ENCODE results near the gene DYRK3. TPM values are rescaled to one million over a fixed set of nuclear protein-coding genes. Genes with fewer than 3 reads are reported as not detected.

Gene DYRK3
- total and polyA plus RNA-seq, 10 of the 15 experiments (the other 5 are each of a cell fraction or from before 2014, with no cell fraction given), result 1.6 to 12.9 (median 10.3) TPM

GRCh38 chr1:206590025-206590758 lies 45.1 kb upstream of the DYRK3 start (continued):
- TF ChIP-seq CREM (IDR thresholded peaks at IDR 0.05; ENCODE audit: low read depth) (no peak; the same call in 1 of the 2 replicates), CTCF (IDR thresholded peaks at IDR 0.05 in 2 of 3, conservative IDR thresholded peaks at IDR 0.05 in 1 of 3; ENCODE audit: control insufficient read depth in 2 of 3, extremely low read depth in 1 of 3, insufficient read depth in 1 of 3, low read depth in 3 of 3, low read length in 3 of 3) (peak; percentile 38 to 58 (median 42); a peak in 5 of 6 replicates), ZNF217 (IDR thresholded peaks at IDR 0.05) (no peak), TCF12 (IDR thresholded peaks at IDR 0.05; ENCODE audit: low read depth, low read length) (no peak), KAT2A (conservative IDR thresholded peaks at IDR 0.05; ENCODE audit: control insufficient read depth, low read depth, low read length) (no peak), RCOR1 (conservative IDR thresholded peaks at IDR 0.05; ENCODE audit: low read depth, low read length) (no peak), EZH2 (IDR thresholded peaks at IDR 0.05; ENCODE audit: borderline replicate concordance, control insufficient read depth, low read depth, low read length) (no peak), CREB1 (IDR thresholded peaks at IDR 0.05; ENCODE audit: low read depth) (0 out of 2 replicates have a peak, but pooled peaks have one; percentile 48), SP1 (IDR thresholded peaks at IDR 0.05; ENCODE audit: low read depth, low read length) (no peak), JUND (IDR thresholded peaks at IDR 0.05; ENCODE audit: low read depth, low read length) (no peak), NR2C1 (IDR thresholded peaks at IDR 0.05) (no peak), SMAD5 (IDR thresholded peaks at IDR 0.05; ENCODE audit: low read depth) (no peak), ZBED1 (IDR thresholded peaks at IDR 0.05; ENCODE audit: borderline replicate concordance) (peak; percentile 28; the same call in 1 of the 2 replicates), STAT3 (IDR thresholded peaks at IDR 0.05; ENCODE audit: low read depth, low read length) (no peak), LARP7 (IDR thresholded peaks at IDR 0.05) (no peak), RUNX3 (IDR thresholded peaks at IDR 0.05; ENCODE audit: low read length) (peak; percentile 93), RB1 (IDR thresholded peaks at IDR 0.05; ENCODE audit: borderline replicate concordance) (no peak), TARDBP (IDR thresholded peaks at IDR 0.05; ENCODE audit: borderline replicate concordance) (no peak), FOXM1 (IDR thresholded peaks at IDR 0.05; ENCODE audit: low read depth, low read length) (0 out of 2 replicates have a peak, but pooled peaks have one; percentile 52), CBFB (IDR thresholded peaks at IDR 0.05; ENCODE audit: low read depth) (peak; percentile 52; the same call in 1 of the 2 replicates), STAT1 (conservative IDR thresholded peaks at IDR 0.05) (no peak), RAD21 (IDR thresholded peaks at IDR 0.05; ENCODE audit: insufficient read depth, low read depth, low read length) (0 out of 2 replicates have a peak, but pooled peaks have one; percentile 26), ATF3 (IDR thresholded peaks at IDR 0.05; ENCODE audit: borderline replicate concordance, extremely low read depth, low read depth, low read length) (no peak), YBX1 (IDR thresholded peaks at IDR 0.05) (no peak), ZNF24 (IDR thresholded peaks at IDR 0.05) (no peak), KLF5 (IDR thresholded peaks at IDR 0.05; ENCODE audit: partially characterized antibody) (no peak), BMI1 (IDR thresholded peaks at IDR 0.05; ENCODE audit: borderline replicate concordance) (no peak), TAF1 (IDR thresholded peaks at IDR 0.05; ENCODE audit: borderline replicate concordance, low read depth, low read length) (no peak), POLR2A (IDR thresholded peaks at IDR 0.05; ENCODE audit: low read depth, low read length) (peak; percentile 48; the same call in 1 of the 2 replicates), SKIL (IDR thresholded peaks at IDR 0.05; ENCODE audit: low read depth, poor library complexity, severe bottlenecking) (no peak)
